ENCODE measurements around the gene LYRM7. TPM values are rescaled to one million over a fixed set of nuclear protein-coding genes. Genes with fewer than 3 reads are reported as not detected.

The LYRM7 gene
- total and polyA plus RNA-seq, 2 donors (not counting 1 experiment from before 2014, with no cell fraction given) = 4.8 to 6.9 TPM

GRCh38 chr5:131182839-131183238 lies 12.1 kb downstream of the LYRM7 start:
- no peak overlapping the region for H3K9ac ChIP-seq (ENCODE audit: insufficient read depth, low read length)
- H3K27ac ChIP-seq (ENCODE audit: insufficient read depth, low read length) = no peak overlapping the region
- no peaks in the 10 kb centered on the region for H3K4me1 ChIP-seq (ENCODE audit: control insufficient read depth, extremely low read depth, insufficient read depth, low read length)
- H2AFZ ChIP-seq (ENCODE audit: low read length) = no peak overlapping the region
- no peak overlapping the region for H3K4me2 ChIP-seq (ENCODE audit: extremely low read depth, insufficient read depth, low read length)
- H3K36me3 ChIP-seq (ENCODE audit: control insufficient read depth, insufficient read depth, low read length) = no peaks in the 10 kb centered on the region
- DNase-seq (ENCODE audit: low read depth in 2 of 2) = no peak
- no peak overlapping the region for H3K4me3 ChIP-seq (replicated peaks in 1 of 4; ENCODE audit: control extremely low read depth in 1 of 4, insufficient read depth in 1 of 4, low read depth in 3 of 4, low read length in 4 of 4)
- H3K79me2 ChIP-seq (ENCODE audit: control insufficient read depth, insufficient read depth, low read length) = no peaks in the 10 kb centered on the region
- no peaks in the 10 kb centered on the region for H4K20me1 ChIP-seq (ENCODE audit: control insufficient read depth, extremely low read depth, insufficient read depth, low read length)
- no peaks in the 10 kb centered on the region for H3K9me3 ChIP-seq (ENCODE audit: control insufficient read depth, insufficient read depth, low read depth, low read length)
- TF ChIP-seq EZH2 (IDR thresholded peaks at IDR 0.05; ENCODE audit: low read length, missing control alignments) (no peak), CTCF (conservative IDR thresholded peaks at IDR 0.05 in 1 of 2, IDR thresholded peaks at IDR 0.05 in 1 of 2; ENCODE audit: low read depth in 1 of 2, low read length in 2 of 2) (no peak)
- no peaks in the 10 kb centered on the region for H3K27me3 ChIP-seq (ENCODE audit: control insufficient read depth, insufficient read depth, low read length)

- no peaks in the 10 kb centered on the region for H4K20me1 ChIP-seq (ENCODE audit: control insufficient read depth, extremely low read depth, insufficient read depth, low read length)
- no peaks in the 10 kb centered on the region for H3K27me3 ChIP-seq (ENCODE audit: control insufficient read depth, insufficient read depth, low read length)
- TF ChIP-seq CTCF (conservative IDR thresholded peaks at IDR 0.05 in 1 of 2, IDR thresholded peaks at IDR 0.05 in 1 of 2; ENCODE audit: low read depth in 1 of 2, low read length in 2 of 2) = no peak
- no peak for TF ChIP-seq EZH2 (IDR thresholded peaks at IDR 0.05; ENCODE audit: low read length, missing control alignments)
- no peak overlapping the region for H3K4me3 ChIP-seq (replicated peaks in 1 of 4; ENCODE audit: control extremely low read depth in 1 of 4, insufficient read depth in 1 of 4, low read depth in 3 of 4, low read length in 4 of 4)
- H3K27ac ChIP-seq (ENCODE audit: insufficient read depth, low read length) = no peak overlapping the region
- no peak overlapping the region for H3K9ac ChIP-seq (ENCODE audit: insufficient read depth, low read length)
- H3K79me2 ChIP-seq (ENCODE audit: control insufficient read depth, insufficient read depth, low read length) = no peaks in the 10 kb centered on the region
- H3K9me3 ChIP-seq (ENCODE audit: control insufficient read depth, insufficient read depth, low read depth, low read length) = no peaks in the 10 kb centered on the region
- no peak for DNase-seq (ENCODE audit: low read depth in 2 of 2)
- H2AFZ ChIP-seq (ENCODE audit: low read length) = no peak overlapping the region
- no peaks in the 10 kb centered on the region for H3K4me1 ChIP-seq (ENCODE audit: control insufficient read depth, extremely low read depth, insufficient read depth, low read length)
- H3K36me3 ChIP-seq (ENCODE audit: control insufficient read depth, insufficient read depth, low read length) = no peaks in the 10 kb centered on the region
- H3K4me2 ChIP-seq (ENCODE audit: extremely low read depth, insufficient read depth, low read length) = no peak overlapping the region
These were observed 14.9 kb downstream of the LYRM7 start for GRCh38 chr5:131185523-131186104.

GRCh38 chr5:131186561-131187256 lies 16.0 kb downstream of the LYRM7 start:
- no peaks in the 10 kb centered on the region for H3K79me2 ChIP-seq (ENCODE audit: control insufficient read depth, insufficient read depth, low read length)
- DNase-seq (ENCODE audit: low read depth in 2 of 2) = peak; percentile 22 to 76
- no peaks in the 10 kb centered on the region for H3K27me3 ChIP-seq (ENCODE audit: control insufficient read depth, insufficient read depth, low read length)
- H2AFZ ChIP-seq (ENCODE audit: low read length) = no peak overlapping the region
- no peak overlapping the region for H3K4me2 ChIP-seq (ENCODE audit: extremely low read depth, insufficient read depth, low read length)
- no peaks in the 10 kb centered on the region for H3K36me3 ChIP-seq (ENCODE audit: control insufficient read depth, insufficient read depth, low read length)
- no peaks in the 10 kb centered on the region for H3K4me1 ChIP-seq (ENCODE audit: control insufficient read depth, extremely low read depth, insufficient read depth, low read length)
- H3K4me3 ChIP-seq (replicated peaks in 1 of 4; ENCODE audit: control extremely low read depth in 1 of 4, insufficient read depth in 1 of 4, low read depth in 3 of 4, low read length in 4 of 4) = no peak overlapping the region
- TF ChIP-seq EZH2 (IDR thresholded peaks at IDR 0.05; ENCODE audit: low read length, missing control alignments) = no peak
- TF ChIP-seq CTCF (conservative IDR thresholded peaks at IDR 0.05 in 1 of 2, IDR thresholded peaks at IDR 0.05 in 1 of 2; ENCODE audit: low read depth in 1 of 2, low read length in 2 of 2) = no peak
- no peaks in the 10 kb centered on the region for H3K9me3 ChIP-seq (ENCODE audit: control insufficient read depth, insufficient read depth, low read depth, low read length)
- no peaks in the 10 kb centered on the region for H4K20me1 ChIP-seq (ENCODE audit: control insufficient read depth, extremely low read depth, insufficient read depth, low read length)
- no peak overlapping the region for H3K9ac ChIP-seq (ENCODE audit: insufficient read depth, low read length)
- no peak overlapping the region for H3K27ac ChIP-seq (ENCODE audit: insufficient read depth, low read length)
